ENCODE measurements around the gene CD200.
A peak's percentile ranks its signal among the peaks of the same experiment; 100 is the strongest.
"Not testable (repeated sequence)": the region's sequence is repeated elsewhere in the genome, so short reads cannot be mapped to it uniquely, and the experiment has no call there.

CD200 gene

GRCh38 chr3:112389961-112390360 is 57.0 kb downstream of the CD200 start:
- DNase-seq: no peak

GRCh38 chr3:112390783-112391641 is 58.1 kb downstream of the CD200 start:
- DNase-seq: no peak

- no peak for DNase-seq
Observed at GRCh38 chr3:112391648-112392047, 58.7 kb downstream of the CD200 start.

GRCh38 chr3:112392393-112393359 is 59.7 kb downstream of the CD200 start:
- DNase-seq: no peak

GRCh38 chr3:112393360-112393728 is 60.4 kb downstream of the CD200 start:
- no peak for DNase-seq

- DNase-seq: no peak
Observed at GRCh38 chr3:112394003-112394640, 61.2 kb downstream of the CD200 start.

GRCh38 chr3:112395181-112395895 is 62.4 kb downstream of the CD200 start:
- DNase-seq: no peak

- DNase-seq: no peak
Observed at GRCh38 chr3:112395896-112396290, 62.9 kb downstream of the CD200 start.

GRCh38 chr3:112397556-112397955 is 64.6 kb downstream of the CD200 start:
- no peak for DNase-seq

- DNase-seq: no peak
Observed at GRCh38 chr3:112399064-112399463, 66.1 kb downstream of the CD200 start.

- DNase-seq: not testable (repeated sequence)
Observed at GRCh38 chr3:112399554-112399953, 66.6 kb downstream of the CD200 start.

GRCh38 chr3:112400317-112400716 is 67.4 kb downstream of the CD200 start:
- DNase-seq: not testable (repeated sequence)

- no peak for DNase-seq
Observed at GRCh38 chr3:112401617-112402016, 68.7 kb downstream of the CD200 start.

GRCh38 chr3:112403103-112403502 is 70.1 kb downstream of the CD200 start:
- no peak for DNase-seq

- not testable (repeated sequence) for DNase-seq
Observed at GRCh38 chr3:112404924-112405549, 72.1 kb downstream of the CD200 start.

GRCh38 chr3:112405845-112406244 is 72.9 kb downstream of the CD200 start:
- no peak for DNase-seq

GRCh38 chr3:112407214-112407887 is 74.4 kb downstream of the CD200 start:
- peak; percentile 22 for DNase-seq

- DNase-seq: no peak
Observed at GRCh38 chr3:112407888-112408702, 75.1 kb downstream of the CD200 start.

GRCh38 chr3:112409041-112409440 is 76.1 kb downstream of the CD200 start:
- DNase-seq: no peak

GRCh38 chr3:112411425-112411824 is 78.5 kb downstream of the CD200 start:
- DNase-seq: no peak
